ENCODE results near the gene MTARC2.

- TF ChIP-seq, protein P1, sequence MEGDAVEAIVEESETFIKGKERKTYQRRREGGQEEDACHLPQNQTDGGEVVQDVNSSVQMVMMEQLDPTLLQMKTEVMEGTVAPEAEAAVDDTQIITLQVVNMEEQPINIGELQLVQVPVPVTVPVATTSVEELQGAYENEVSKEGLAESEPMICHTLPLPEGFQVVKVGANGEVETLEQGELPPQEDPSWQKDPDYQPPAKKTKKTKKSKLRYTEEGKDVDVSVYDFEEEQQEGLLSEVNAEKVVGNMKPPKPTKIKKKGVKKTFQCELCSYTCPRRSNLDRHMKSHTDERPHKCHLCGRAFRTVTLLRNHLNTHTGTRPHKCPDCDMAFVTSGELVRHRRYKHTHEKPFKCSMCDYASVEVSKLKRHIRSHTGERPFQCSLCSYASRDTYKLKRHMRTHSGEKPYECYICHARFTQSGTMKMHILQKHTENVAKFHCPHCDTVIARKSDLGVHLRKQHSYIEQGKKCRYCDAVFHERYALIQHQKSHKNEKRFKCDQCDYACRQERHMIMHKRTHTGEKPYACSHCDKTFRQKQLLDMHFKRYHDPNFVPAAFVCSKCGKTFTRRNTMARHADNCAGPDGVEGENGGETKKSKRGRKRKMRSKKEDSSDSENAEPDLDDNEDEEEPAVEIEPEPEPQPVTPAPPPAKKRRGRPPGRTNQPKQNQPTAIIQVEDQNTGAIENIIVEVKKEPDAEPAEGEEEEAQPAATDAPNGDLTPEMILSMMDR (IDR thresholded peaks at IDR 0.05): no peak
- TF ChIP-seq POLR2A (IDR thresholded peaks at IDR 0.05) (no peak), EP300 (IDR thresholded peaks at IDR 0.05) (no peak)
Observed at GRCh38 chr1:220826729-220827128, 78.6 kb downstream of the MTARC2 start.
